Mesendoderm (in vitro differentiated cells): ENCODE data around the gene ARHGAP15.
A peak's percentile ranks its signal among the peaks of the same experiment; 100 is the strongest.

ENCODE experiments used
- DNase-seq: peaks from one replicate; pipeline ENCODE4 v3.0.0; 2013
- H2AK5ac ChIP-seq: 2 replicates; pipeline ENCODE4 v1.6.1; 2013; ENCODE audit warnings: low read length, inconsistent platforms
- H2BK120ac ChIP-seq: 2 replicates; pipeline ENCODE4 v1.6.1; 2013; ENCODE audit warnings: low read depth, mild to moderate bottlenecking, low read length, moderate library complexity, mixed read lengths
- H2BK15ac ChIP-seq: replicated peaks from 2 replicates; pipeline ENCODE4 v1.6.1; 2013; ENCODE audit warnings: low read depth, mild to moderate bottlenecking, moderate library complexity
- H2BK5ac ChIP-seq: 2 replicates; pipeline ENCODE4 v1.6.1; 2013; ENCODE audit warnings: low read length, inconsistent platforms
- H3K18ac ChIP-seq: 2 replicates; pipeline ENCODE4 v1.6.1; 2013; ENCODE audit warnings: mild to moderate bottlenecking, low read length, mixed read lengths
- H3K23ac ChIP-seq: one replicate; pipeline ENCODE4 v1.6.1; 2013; ENCODE audit warnings: low read length
- H3K27ac ChIP-seq: 2 replicates; pipeline ENCODE4 v1.5.1; 2013; ENCODE audit warnings: low read depth, mild to moderate bottlenecking, inconsistent platforms, low read length, moderate library complexity
- H3K27me3 ChIP-seq: 2 replicates; pipeline ENCODE4 v1.6.1; 2013; ENCODE audit warnings: low read length, control low read depth, mild to moderate bottlenecking, inconsistent platforms; ENCODE audit not compliant: insufficient read depth, poor library complexity
- H3K36me3 ChIP-seq: 2 replicates; pipeline ENCODE4 v1.6.1; 2013; ENCODE audit warnings: low read length, inconsistent platforms; ENCODE audit not compliant: control insufficient read depth, insufficient read depth
- H3K4ac ChIP-seq: one replicate; pipeline ENCODE4 v1.6.1; 2013; ENCODE audit warnings: low read depth, mild to moderate bottlenecking, low read length, moderate library complexity
- H3K4me1 ChIP-seq: 2 replicates; pipeline ENCODE4 v1.6.1; 2013; ENCODE audit warnings: low read depth, low read length, inconsistent platforms; ENCODE audit not compliant: control insufficient read depth
- H3K4me2 ChIP-seq: 2 replicates; pipeline ENCODE4 v1.6.1; 2013; ENCODE audit warnings: low read length
- H3K4me3 ChIP-seq: 2 replicates; pipeline ENCODE4 v1.5.1; 2013; ENCODE audit warnings: mild to moderate bottlenecking, low read length
- H3K56ac ChIP-seq: one replicate; pipeline ENCODE4 v1.6.1; 2013; ENCODE audit warnings: low read length
- H3K79me1 ChIP-seq: 2 replicates; pipeline ENCODE4 v1.6.1; 2013; ENCODE audit warnings: low read length, inconsistent platforms
- H3K79me2 ChIP-seq: 2 replicates; pipeline ENCODE4 v1.6.1; 2013; ENCODE audit warnings: mild to moderate bottlenecking, low read length; ENCODE audit not compliant: control insufficient read depth, insufficient read depth
- H3K9ac ChIP-seq: 2 replicates; pipeline ENCODE4 v1.6.1; 2013; ENCODE audit warnings: low read length, inconsistent platforms
- H4K5ac ChIP-seq: one replicate; pipeline ENCODE4 v1.6.1; 2013; ENCODE audit warnings: low read length
- H4K8ac ChIP-seq: one replicate; pipeline ENCODE4 v1.6.1; 2013; ENCODE audit warnings: low read depth, mild to moderate bottlenecking, control low read depth, low read length, moderate library complexity
- WGBS: extraction: QIAGEN DNeasy Blood & Tissue Kit; methylation state at CpG from one replicate; pipeline ENCODE4 v1.1.7; 2013; ENCODE audit warnings: low lambda C conversion rate, missing lambda C conversion rate; ENCODE audit not compliant: insufficient coverage; ENCODE audit errors: extremely low coverage; 5-methylcytosine and 5-hydroxymethylcytosine counted together

Gene ARHGAP15

GRCh38 chr2:143425896-143426295, 296.7 kb downstream of the ARHGAP15 start:
- no CpG with 5 or more reads among the region's 1 CpG for WGBS
- no peak overlapping the region for H3K56ac ChIP-seq
- H3K36me3 ChIP-seq = no peaks in the 10 kb centered on the region
- H3K79me2 ChIP-seq = no peaks in the 10 kb centered on the region
- no peak overlapping the region for H3K23ac ChIP-seq
- H3K4me3 ChIP-seq = no peak overlapping the region
- no peaks in the 10 kb centered on the region for H3K4me1 ChIP-seq
- H4K8ac ChIP-seq = no peak overlapping the region
- no peaks in the 10 kb centered on the region for H3K79me1 ChIP-seq
- H2BK15ac ChIP-seq = no peak overlapping the region
- H3K4me2 ChIP-seq = no peak overlapping the region
- H2BK5ac ChIP-seq = no peak overlapping the region
- DNase-seq = no peak
- H2BK120ac ChIP-seq = no peak overlapping the region
- no peak overlapping the region for H3K18ac ChIP-seq
- no peak overlapping the region for H2AK5ac ChIP-seq
- H3K27me3 ChIP-seq = no peaks in the 10 kb centered on the region
- no peak overlapping the region for H3K27ac ChIP-seq
- no peak overlapping the region for H4K5ac ChIP-seq
- no peak overlapping the region for H3K9ac ChIP-seq
- H3K4ac ChIP-seq = no peak overlapping the region

- Histone ChIP-seq H3K4me3 (no peak overlapping the region), H3K9ac (no peak overlapping the region), H4K5ac (no peak overlapping the region), H2BK120ac (no peak overlapping the region), H3K27ac (no peak overlapping the region), H3K79me2 (no peaks in the 10 kb centered on the region), H3K23ac (no peak overlapping the region), H3K79me1 (no peaks in the 10 kb centered on the region), H3K4me2 (no peak overlapping the region), H2BK15ac (no peak overlapping the region), H3K18ac (no peak overlapping the region), H4K8ac (no peak overlapping the region), H3K56ac (no peak overlapping the region), H3K4me1 (no peaks in the 10 kb centered on the region), H3K27me3 (no peaks in the 10 kb centered on the region), H3K4ac (no peak overlapping the region), H3K36me3 (no peaks in the 10 kb centered on the region), H2BK5ac (no peak overlapping the region), H2AK5ac (no peak overlapping the region)
- no CpG with 5 or more reads among the region's 4 CpGs for WGBS
- no peak for DNase-seq
Observed at GRCh38 chr2:143426296-143426695, 297.1 kb downstream of the ARHGAP15 start.

- Histone ChIP-seq H4K8ac (no peak overlapping the region), H3K36me3 (no peaks in the 10 kb centered on the region), H2BK120ac (no peak overlapping the region), H3K27ac (no peak overlapping the region), H2AK5ac (no peak overlapping the region), H4K5ac (no peak overlapping the region), H3K4me3 (no peak overlapping the region), H2BK15ac (no peak overlapping the region), H3K56ac (no peak overlapping the region), H3K4me2 (no peak overlapping the region), H3K4me1 (no peaks in the 10 kb centered on the region), H3K4ac (no peak overlapping the region), H2BK5ac (no peak overlapping the region), H3K18ac (no peak overlapping the region), H3K79me1 (no peaks in the 10 kb centered on the region), H3K27me3 (no peaks in the 10 kb centered on the region), H3K23ac (no peak overlapping the region), H3K9ac (no peak overlapping the region), H3K79me2 (no peaks in the 10 kb centered on the region)
- no CpG with 5 or more reads among the region's 1 CpG for WGBS
- no peak for DNase-seq
Observed at GRCh38 chr2:143428700-143429099, 299.5 kb downstream of the ARHGAP15 start.

GRCh38 chr2:143429932-143430679, 300.9 kb downstream of the ARHGAP15 start:
- Histone ChIP-seq H2BK15ac (no peak overlapping the region), H3K18ac (no peak overlapping the region), H3K36me3 (no peaks in the 10 kb centered on the region), H4K8ac (no peak overlapping the region), H3K4me2 (no peak overlapping the region), H3K23ac (no peak overlapping the region), H3K4ac (no peak overlapping the region), H4K5ac (no peak overlapping the region), H3K4me1 (no peaks in the 10 kb centered on the region), H3K56ac (no peak overlapping the region), H3K27me3 (no peaks in the 10 kb centered on the region), H2BK5ac (no peak overlapping the region), H3K27ac (no peak overlapping the region), H2BK120ac (no peak overlapping the region), H2AK5ac (no peak overlapping the region), H3K79me2 (no peaks in the 10 kb centered on the region), H3K9ac (no peak overlapping the region), H3K4me3 (no peak overlapping the region), H3K79me1 (no peaks in the 10 kb centered on the region)
- no CpG with 5 or more reads among the region's 1 CpG for WGBS
- no peak for DNase-seq

GRCh38 chr2:143431316-143431715, 302.1 kb downstream of the ARHGAP15 start:
- H3K27me3 ChIP-seq = no peaks in the 10 kb centered on the region
- no peaks in the 10 kb centered on the region for H3K79me2 ChIP-seq
- no peak overlapping the region for H4K8ac ChIP-seq
- no peak overlapping the region for H3K4me2 ChIP-seq
- H2BK120ac ChIP-seq = no peak overlapping the region
- H3K9ac ChIP-seq = no peak overlapping the region
- no peak overlapping the region for H2AK5ac ChIP-seq
- H2BK15ac ChIP-seq = no peak overlapping the region
- no peak overlapping the region for H2BK5ac ChIP-seq
- H3K56ac ChIP-seq = no peak overlapping the region
- no peak overlapping the region for H3K18ac ChIP-seq
- H3K23ac ChIP-seq = no peak overlapping the region
- no peaks in the 10 kb centered on the region for H3K36me3 ChIP-seq
- no peak overlapping the region for H3K4ac ChIP-seq
- H3K4me1 ChIP-seq = no peaks in the 10 kb centered on the region
- no peak overlapping the region for H3K4me3 ChIP-seq
- no peak overlapping the region for H3K27ac ChIP-seq
- no peak for DNase-seq
- no peaks in the 10 kb centered on the region for H3K79me1 ChIP-seq
- WGBS = no CpG with 5 or more reads among the region's 2 CpGs
- H4K5ac ChIP-seq = no peak overlapping the region

- WGBS = no CpG with 5 or more reads among the region's 3 CpGs
- H3K23ac ChIP-seq = no peak overlapping the region
Observed at GRCh38 chr2:143433251-143433650, 304.0 kb downstream of the ARHGAP15 start.

More at GRCh38 chr2:143433251-143433650, 304.0 kb downstream of the ARHGAP15 start:
- H3K4ac ChIP-seq = no peak overlapping the region
- H3K27ac ChIP-seq = no peak overlapping the region
- H3K56ac ChIP-seq = no peak overlapping the region
- H3K4me2 ChIP-seq = no peak overlapping the region
- H3K79me2 ChIP-seq = no peaks in the 10 kb centered on the region
- H2BK5ac ChIP-seq = no peak overlapping the region
- H3K18ac ChIP-seq = no peak overlapping the region
- H3K27me3 ChIP-seq = no peaks in the 10 kb centered on the region
- H3K36me3 ChIP-seq = no peaks in the 10 kb centered on the region
- no peak overlapping the region for H4K8ac ChIP-seq
- no peak overlapping the region for H2BK120ac ChIP-seq
- DNase-seq = peak; percentile 20
- H2BK15ac ChIP-seq = no peak overlapping the region
- no peak overlapping the region for H3K4me3 ChIP-seq
- H2AK5ac ChIP-seq = no peak overlapping the region
- H3K9ac ChIP-seq = no peak overlapping the region
- H3K4me1 ChIP-seq = no peaks in the 10 kb centered on the region
- no peaks in the 10 kb centered on the region for H3K79me1 ChIP-seq
- no peak overlapping the region for H4K5ac ChIP-seq
